D721Med (cell line): Measurements from ENCODE around the gene TBC1D22B.
A peak's percentile ranks its signal among the peaks of the same experiment; 100 is the strongest.

Experiments
- DNase-seq: peaks from one replicate; pipeline ENCODE4 v3.0.0; 2011; ENCODE audit warnings: low spot score; ENCODE audit not compliant: insufficient read length
- FAIRE-seq: peaks from 2 replicates; lab custom pipeline; 2011; peaks lifted over from hg19 to GRCh38; lab: Jason Lieb, UNC
- CTCF ChIP-seq: IDR thresholded peaks from 2 replicates; pipeline ENCODE4 v1.5.1; 2012; ENCODE audit warnings: mild to moderate bottlenecking, control low read depth; ENCODE audit not compliant: insufficient read depth; ENCODE audit errors: missing control alignments

The TBC1D22B gene

GRCh38 chr6:37262446-37263026, 5.0 kb downstream of the TBC1D22B start:
- DNase-seq (no peak), FAIRE-seq (no peak)
- no peak for TF ChIP-seq CTCF

- TF ChIP-seq CTCF: no peak
- FAIRE-seq (no peak), DNase-seq (no peak)
These were observed 7.4 kb downstream of the TBC1D22B start for GRCh38 chr6:37265001-37265400.

GRCh38 chr6:37265860-37266259, 8.3 kb downstream of the TBC1D22B start:
- no peak for FAIRE-seq
- TF ChIP-seq CTCF: no peak
- DNase-seq: no peak

DNA sequence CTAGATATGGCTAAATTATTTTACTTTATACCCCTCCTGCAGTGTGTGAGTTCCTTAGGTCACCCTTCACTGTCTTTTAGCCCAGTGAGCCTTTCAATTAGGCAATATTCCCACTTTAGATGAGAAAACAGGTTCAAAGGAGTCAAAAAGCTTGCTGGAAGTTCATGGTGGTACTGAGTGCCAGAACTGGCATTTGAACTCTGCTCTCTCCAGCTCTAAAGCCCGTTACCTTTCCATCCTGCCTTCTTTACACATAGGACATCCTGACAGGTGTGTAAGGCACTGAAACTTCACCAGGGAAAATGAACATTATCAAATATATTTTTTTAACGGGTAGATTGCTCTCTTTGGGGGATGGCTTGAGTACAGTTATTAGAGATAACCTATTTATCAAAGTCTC, 11.5 kb downstream of the TBC1D22B start:
- no peak for TF ChIP-seq CTCF
- DNase-seq (no peak), FAIRE-seq (no peak)

DNA sequence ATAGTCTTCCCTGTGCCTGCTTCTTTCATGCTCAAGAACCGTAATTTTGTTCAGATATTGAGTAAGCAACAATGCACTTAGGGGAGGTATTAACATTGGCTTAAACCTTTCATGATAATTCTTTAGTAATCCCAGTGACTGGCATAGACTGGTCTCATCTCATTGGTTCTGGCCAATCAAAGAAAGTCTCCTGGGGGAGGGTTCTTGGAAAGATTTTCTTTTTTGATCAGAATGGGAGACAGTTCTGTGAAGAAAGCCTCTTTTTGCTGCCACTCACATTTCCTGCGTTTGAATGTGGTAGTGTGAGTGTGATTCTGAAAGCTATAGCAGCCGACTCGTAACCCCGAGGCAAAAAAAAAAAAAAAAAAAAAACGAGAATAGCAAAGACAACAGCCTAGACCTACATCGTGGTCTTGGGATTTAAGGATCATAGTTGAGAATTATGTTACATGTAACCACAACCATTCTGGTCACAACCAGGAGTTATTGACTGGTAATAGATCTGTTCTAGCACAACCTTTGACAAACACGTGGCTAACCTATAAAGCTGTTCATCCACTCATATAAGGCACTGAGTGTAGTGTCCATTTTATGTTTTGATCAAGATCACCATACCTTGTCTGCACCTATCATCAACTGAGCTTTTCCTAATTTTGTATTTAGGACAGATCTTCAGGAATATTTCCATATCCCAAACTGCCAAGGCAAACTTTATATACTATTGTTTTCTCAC, 15.4 kb downstream of the TBC1D22B start:
- FAIRE-seq (peak; percentile 82), DNase-seq (peak; percentile 37)
- TF ChIP-seq CTCF: no peak

- no peak for FAIRE-seq
- DNase-seq: no peak
- no peak for TF ChIP-seq CTCF
These were observed 16.1 kb downstream of the TBC1D22B start for GRCh38 chr6:37273690-37274089.

GRCh38 chr6:37275350-37275749, 17.8 kb downstream of the TBC1D22B start:
- no peak for TF ChIP-seq CTCF
- no peak for DNase-seq
- no peak for FAIRE-seq
